Measurements from ENCODE around the gene DMWD. TPM values are rescaled to one million over a fixed set of nuclear protein-coding genes. Genes with fewer than 3 reads are reported as not detected.

The DMWD gene
- total RNA-seq, 2 experiments from 2014 or later, result 43.1 to 45.8 TPM

Other genes with a start within 250 kb of the DMWD start
- 10 to 100 TPM; 10.8 to 11.0 TPM for gene OPA3, start 208.0 kb downstream of the DMWD start, total RNA-seq
- not detected for gene GPR4, start 190.6 kb downstream of the DMWD start, total RNA-seq
- 100 to 1,000 TPM; 159 to 183 TPM for gene EML2, start 153.4 kb downstream of the DMWD start, total RNA-seq
- 1 to 10 TPM; 6.6 to 8.3 TPM for gene GIPR, start 124.6 kb downstream of the DMWD start, total RNA-seq
- gene SNRPD2, start 100.9 kb downstream of the DMWD start, total RNA-seq, result 100 to 1,000 TPM; 789 TPM
- 10 to 100 TPM; 13.8 to 16.8 TPM for gene QPCTL, start 100.2 kb downstream of the DMWD start, total RNA-seq
- 10 to 100 TPM; 26.1 to 29.4 TPM for gene FBXO46, start 61.9 kb downstream of the DMWD start, total RNA-seq
- not detected for gene MEIOSIN, start 59.4 kb downstream of the DMWD start, total RNA-seq
- 1 to 10 TPM; 2.3 to 2.4 TPM for gene SIX5, start 23.6 kb downstream of the DMWD start, total RNA-seq
- 10 to 100 TPM; 10.7 to 11.0 TPM for gene DMPK, start 10.4 kb downstream of the DMWD start, total RNA-seq
- gene RSPH6A, start 22.5 kb upstream of the DMWD start, total RNA-seq, result under 1 TPM; 0.12 to 0.19 TPM
- gene SYMPK, start 70.3 kb upstream of the DMWD start, total RNA-seq, result 10 to 100 TPM; 87.8 to 91.6 TPM
- gene FOXA3, start 71.5 kb upstream of the DMWD start, total RNA-seq, result under 1 TPM; 0.29 to 0.48 TPM
- 10 to 100 TPM; 14.2 to 14.7 TPM for gene IRF2BP1, start 93.3 kb upstream of the DMWD start, total RNA-seq
- 1 to 10 TPM; 6.8 to 6.9 TPM for gene MYPOP, start 109.8 kb upstream of the DMWD start, total RNA-seq
- not detected for gene NANOS2, start 121.9 kb upstream of the DMWD start, total RNA-seq
- not detected for gene NOVA2, start 181.0 kb upstream of the DMWD start, total RNA-seq
- 10 to 100 TPM; 28.4 to 30.5 TPM for gene CCDC61, start 202.6 kb upstream of the DMWD start, total RNA-seq
- gene PGLYRP1, start 230.2 kb upstream of the DMWD start, total RNA-seq, result not detected
- not detected for gene IGFL4, start 248.2 kb upstream of the DMWD start, total RNA-seq

Measured in activated CD4-positive, alpha-beta memory T cell treated with anti-CD3 and anti-CD28 coated beads for 36 hours (primary cell).